Measurements from ENCODE around the gene ARNT2. TPM values are rescaled to one million over a fixed set of nuclear protein-coding genes. Genes with fewer than 3 reads are reported as not detected.

ARNT2 gene
- total RNA-seq, 1 experiment from 2014 or later, result 16.8 TPM

GRCh38 chr15:80494351-80494751 is 90.2 kb downstream of the ARNT2 start:
- Histone ChIP-seq H3K27me3 (ENCODE audit: control insufficient read depth, insufficient read depth, low read length) (no peaks in the 10 kb centered on the region), H3K9me3 (ENCODE audit: control insufficient read depth, insufficient read depth, low read depth, low read length) (no peaks in the 10 kb centered on the region), H3K27ac (ENCODE audit: low read length) (no peak overlapping the region), H3K4me3 (ENCODE audit: low read depth in 2 of 2, low read length in 2 of 2) (no peak overlapping the region), H3K36me3 (ENCODE audit: control insufficient read depth, insufficient read depth, low read length) (no peaks in the 10 kb centered on the region), H3K4me1 (ENCODE audit: control insufficient read depth, insufficient read depth, low read length) (no peaks in the 10 kb centered on the region)
- in situ Hi-C loops (cut with HindIII; ENCODE audit: low pct_unique_long_range_greater_than_20kb, low sequenced_read_pairs), result no loop called here
- TF ChIP-seq TCF7L2 (IDR thresholded peaks at IDR 0.05; ENCODE audit: low read depth, low read length) (no peak), CTCF (IDR thresholded peaks at IDR 0.05) (no peak), POLR2AphosphoS5 (IDR thresholded peaks at IDR 0.05; ENCODE audit: low read depth, low read length) (no peak), SIN3A (IDR thresholded peaks at IDR 0.05; ENCODE audit: borderline replicate concordance, insufficient read depth, low read depth, low read length) (no peak), REST (IDR thresholded peaks at IDR 0.05; ENCODE audit: insufficient read depth in 1 of 2, low read depth in 2 of 2, low read length in 1 of 2) (no peak)
- no TSS peak for BruUV-seq (replicated peaks)
- ChIA-PET POLR2A (no interaction called here), CTCF (no interaction called here)
- intact Hi-C loops (cut with micrococcal nuclease; ENCODE audit: unreplicated experiment), result no loop called here
- ATAC-seq (no peak), DNase-seq (ENCODE audit: low read depth, low spot score) (no peak)

- no peaks in the 10 kb centered on the region for H3K4me1 ChIP-seq (ENCODE audit: control insufficient read depth, insufficient read depth, low read length)
- DNase-seq (ENCODE audit: low read depth, low spot score) (no peak), ATAC-seq (no peak)
- no peak overlapping the region for H3K27ac ChIP-seq (ENCODE audit: low read length)
- H3K4me3 ChIP-seq (ENCODE audit: low read depth in 2 of 2, low read length in 2 of 2), result no peak overlapping the region
- in situ Hi-C loops (cut with HindIII; ENCODE audit: low pct_unique_long_range_greater_than_20kb, low sequenced_read_pairs), result no loop called here
- no peaks in the 10 kb centered on the region for H3K36me3 ChIP-seq (ENCODE audit: control insufficient read depth, insufficient read depth, low read length)
- H3K27me3 ChIP-seq (ENCODE audit: control insufficient read depth, insufficient read depth, low read length), result no peaks in the 10 kb centered on the region
- intact Hi-C loops (cut with micrococcal nuclease; ENCODE audit: unreplicated experiment), result no loop called here
- CTCF ChIA-PET, result no interaction called here
- POLR2A ChIA-PET, result no interaction called here
- H3K9me3 ChIP-seq (ENCODE audit: control insufficient read depth, insufficient read depth, low read depth, low read length), result no peaks in the 10 kb centered on the region
- no peak for TF ChIP-seq SIN3A (IDR thresholded peaks at IDR 0.05; ENCODE audit: borderline replicate concordance, insufficient read depth, low read depth, low read length)
- TF ChIP-seq REST (IDR thresholded peaks at IDR 0.05; ENCODE audit: insufficient read depth in 1 of 2, low read depth in 2 of 2, low read length in 1 of 2), result no peak
- no peak for TF ChIP-seq CTCF (IDR thresholded peaks at IDR 0.05)
- no TSS peak for BruUV-seq (replicated peaks)
These were observed 90.6 kb downstream of the ARNT2 start for GRCh38 chr15:80494756-80495155.
